ENCODE data around the gene KCNQ1. TPM values are rescaled to one million over a fixed set of nuclear protein-coding genes. Genes with fewer than 3 reads are reported as not detected.

KCNQ1 gene
- total and polyA plus RNA-seq, 2 of the 13 experiments (the other 11 are each of a cell fraction or from before 2014, with no cell fraction given) = 0.02 to 0.08 TPM

DNA sequence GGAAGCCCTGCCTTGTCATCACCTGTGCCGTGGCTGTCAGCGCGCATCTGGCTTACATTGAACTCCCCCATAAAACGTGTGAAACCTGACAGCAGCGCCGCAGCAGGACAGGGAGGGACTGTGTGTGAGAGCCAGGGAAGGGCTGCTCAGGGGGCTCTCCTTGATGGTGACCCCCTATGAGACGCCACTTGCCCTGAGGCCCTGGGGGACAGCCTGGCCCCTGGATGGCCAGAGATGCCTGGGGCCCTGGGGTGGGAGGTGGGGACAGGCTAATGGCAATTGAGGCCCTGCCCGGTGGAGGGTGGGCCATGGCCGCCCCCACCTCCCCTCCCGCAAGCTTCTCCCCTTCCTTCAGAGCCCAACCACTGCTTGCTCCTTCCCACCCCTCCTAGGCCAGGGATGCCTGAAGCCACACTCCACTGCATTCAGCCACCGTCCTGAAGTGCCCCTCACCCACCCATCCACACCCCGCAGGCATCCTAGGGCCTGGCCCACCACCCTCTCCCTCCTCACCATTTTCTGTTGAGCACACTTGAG, 290.3 kb downstream of the KCNQ1 start:
- H3K4me1 ChIP-seq (ENCODE audit: insufficient read depth, low read length) = peaks cover 68% of the 10 kb centered on the region
- BruUV-seq (replicated peaks) = no TSS peak
- H3K27ac ChIP-seq (ENCODE audit: extremely low read length, insufficient read depth, low read length) = no peak overlapping the region
- CTCF ChIA-PET (ENCODE audit: low intra/inter-chr PET ratio, low total read pairs) = no interaction called here
- H3K79me2 ChIP-seq (ENCODE audit: insufficient read depth, low read length) = peaks cover 19% of the 10 kb centered on the region
- intact Hi-C loops (cut with micrococcal nuclease; ENCODE audit: unreplicated experiment) = no loop called here
- H3K36me3 ChIP-seq (replicated peaks in 1 of 2; ENCODE audit: control insufficient read depth in 1 of 2, insufficient read depth in 2 of 2, low read length in 2 of 2) = no peaks in the 10 kb centered on the region
- in situ Hi-C loops (cut with HindIII; ENCODE audit: extremely low pct_ligation_motif_present, low pct_unique_long_range_greater_than_20kb) = loop anchor here (25.0 kb wide), 1 partner anchor 523 kb away; no protein-coding TSS in a partner anchor
- no peak for DNase-seq (ENCODE audit: low spot score)
- POLR2A ChIA-PET = interaction anchor here (1.2 to 1.3 kb wide), 2 partner anchors 9 to 36 kb away, joined by 3 to 4 read pairs; partner anchors contain the start of gene KCNQ1OT1
- H2AFZ ChIP-seq (ENCODE audit: low read length) = no peak overlapping the region
- 92% methylated on average over 10 of the region's 12 CpGs for WGBS (ENCODE audit: low lambda C conversion rate)
- no peak for ATAC-seq
- H3K4me3 ChIP-seq (replicated peaks in 1 of 3; ENCODE audit: insufficient read depth in 1 of 3, low read depth in 2 of 3, low read length in 3 of 3) = no peak overlapping the region
- H3K9ac ChIP-seq (ENCODE audit: insufficient read depth, low read depth, low read length) = no peak overlapping the region
- H3K9me3 ChIP-seq (ENCODE audit: low read length) = no peaks in the 10 kb centered on the region
- no peaks in the 10 kb centered on the region for H4K20me1 ChIP-seq (ENCODE audit: insufficient read depth, low read length)
- H3K27me3 ChIP-seq (ENCODE audit: control insufficient read depth in 1 of 2, insufficient read depth in 2 of 2, low read length in 2 of 2) = no peaks in the 10 kb centered on the region; a peak in 1 of 5 replicates
- H3K4me2 ChIP-seq (ENCODE audit: low read depth, low read length) = no peak overlapping the region
- TF ChIP-seq HNRNPL (IDR thresholded peaks at IDR 0.05; ENCODE audit: low read depth, low read length) (0 out of 2 replicates have a peak, but pooled peaks have one; percentile 21), FOXA3 (CRISPR knock-in tag; IDR thresholded peaks at IDR 0.05) (no peak), FLYWCH1 (CRISPR knock-in tag; IDR thresholded peaks at IDR 0.05) (no peak)
- no peak for FAIRE-seq

DNA sequence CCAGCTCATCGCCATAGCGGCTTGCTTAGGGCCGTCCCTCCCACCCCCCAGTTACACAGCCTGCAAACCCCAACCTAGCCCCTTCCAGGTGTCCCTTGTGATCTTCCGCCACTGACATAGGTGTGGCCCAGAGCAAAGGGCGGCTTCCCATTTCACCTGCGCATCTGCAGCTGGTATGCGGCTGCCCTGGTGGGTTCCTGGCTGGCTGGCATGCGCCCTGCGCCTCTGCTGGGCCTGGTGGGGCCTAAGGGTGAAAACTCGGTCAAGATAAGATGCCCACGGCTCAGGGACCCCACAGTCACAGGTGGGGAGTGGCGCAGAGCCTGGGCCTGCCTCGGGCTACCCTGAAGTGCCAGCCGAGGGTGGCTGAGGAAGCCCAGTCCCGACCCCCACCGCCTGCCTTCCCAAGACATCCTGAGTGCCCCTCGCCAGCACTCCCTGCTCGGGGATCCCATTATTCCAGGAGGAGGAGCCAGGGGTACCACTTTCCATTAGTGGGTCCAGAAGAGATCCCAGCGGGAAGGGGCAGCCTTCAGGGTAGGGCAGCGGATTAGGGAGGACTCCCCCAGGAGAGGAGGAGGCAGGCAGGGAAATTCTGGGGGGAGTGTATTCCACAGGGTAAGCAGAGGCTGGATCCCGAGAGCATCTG, 291.9 kb downstream of the KCNQ1 start:
- in situ Hi-C loops (cut with HindIII; ENCODE audit: extremely low pct_ligation_motif_present, low pct_unique_long_range_greater_than_20kb) = loop anchor here (25.0 kb wide), 1 partner anchor 524 kb away; no protein-coding TSS in a partner anchor
- H3K4me1 ChIP-seq (ENCODE audit: insufficient read depth, low read length) = peaks cover 78% of the 10 kb centered on the region
- TF ChIP-seq RFX3 (CRISPR knock-in tag; IDR thresholded peaks at IDR 0.05) (no peak), CEBPG (CRISPR knock-in tag; IDR thresholded peaks at IDR 0.05) (no peak), MTA3 (CRISPR knock-in tag; IDR thresholded peaks at IDR 0.05) (no peak), ZNF615 (CRISPR knock-in tag; IDR thresholded peaks at IDR 0.05; ENCODE audit: borderline replicate concordance) (no peak), ZNF569 (CRISPR knock-in tag; IDR thresholded peaks at IDR 0.05; ENCODE audit: borderline replicate concordance) (no peak)
- TF ChIP-seq, protein P1, sequence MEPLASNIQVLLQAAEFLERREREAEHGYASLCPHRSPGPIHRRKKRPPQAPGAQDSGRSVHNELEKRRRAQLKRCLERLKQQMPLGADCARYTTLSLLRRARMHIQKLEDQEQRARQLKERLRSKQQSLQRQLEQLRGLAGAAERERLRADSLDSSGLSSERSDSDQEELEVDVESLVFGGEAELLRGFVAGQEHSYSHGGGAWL (CRISPR knock-in tag; IDR thresholded peaks at IDR 0.05) = no peak
- H3K27me3 ChIP-seq (ENCODE audit: control insufficient read depth in 1 of 2, insufficient read depth in 2 of 2, low read length in 2 of 2) = peaks cover 4 to 7% of the 10 kb centered on the region in 2 experiments; a peak in 2 of 5 replicates
- DNase-seq (ENCODE audit: low spot score) (no peak), FAIRE-seq (no peak), ATAC-seq (no peak)
- CTCF ChIA-PET (ENCODE audit: low intra/inter-chr PET ratio, low total read pairs) = no interaction called here
- no peaks in the 10 kb centered on the region for H3K9me3 ChIP-seq (ENCODE audit: low read length)
- no TSS peak for BruUV-seq (replicated peaks)
- no peak overlapping the region for H3K9ac ChIP-seq (ENCODE audit: insufficient read depth, low read depth, low read length)
- POLR2A ChIA-PET = no interaction called here
- no peaks in the 10 kb centered on the region for H3K36me3 ChIP-seq (replicated peaks in 1 of 2; ENCODE audit: control insufficient read depth in 1 of 2, insufficient read depth in 2 of 2, low read length in 2 of 2)
- H3K4me2 ChIP-seq (ENCODE audit: low read depth, low read length) = no peak overlapping the region
- H3K4me3 ChIP-seq (replicated peaks in 1 of 3; ENCODE audit: insufficient read depth in 1 of 3, low read depth in 2 of 3, low read length in 3 of 3) = no peak overlapping the region
- H2AFZ ChIP-seq (ENCODE audit: low read length) = no peak overlapping the region
- intact Hi-C loops (cut with micrococcal nuclease; ENCODE audit: unreplicated experiment) = no loop called here
- WGBS (ENCODE audit: low lambda C conversion rate) = 83% methylated on average over 4 of the region's 21 CpGs
- no peaks in the 10 kb centered on the region for H4K20me1 ChIP-seq (ENCODE audit: insufficient read depth, low read length)
- peaks cover 7% of the 10 kb centered on the region for H3K79me2 ChIP-seq (ENCODE audit: insufficient read depth, low read length)
- no peak overlapping the region for H3K27ac ChIP-seq (ENCODE audit: extremely low read length, insufficient read depth, low read length)

Measured in HepG2 (cell line).